GM18511 (cell line): ENCODE results near the gene KCNMA1.

ENCODE experiments used
- ATAC-seq: cut with Tn5 transposase; IDR thresholded peaks from one replicate; pipeline ENCODE4 v1.9.1; 2021; ENCODE audit warnings: mild to moderate bottlenecking, moderate library complexity; ENCODE audit not compliant: unreplicated experiment

Gene KCNMA1

GRCh38 chr10:77233466-77233865, 404.1 kb downstream of the KCNMA1 start:
- ATAC-seq: no peak

GRCh38 chr10:77231884-77232610, 405.6 kb downstream of the KCNMA1 start:
- no peak for ATAC-seq

GRCh38 chr10:77231375-77231774, 406.2 kb downstream of the KCNMA1 start:
- ATAC-seq: no peak

- no peak for ATAC-seq
Measured at GRCh38 chr10:77230194-77230593, 407.4 kb downstream of the KCNMA1 start.

GRCh38 chr10:77229704-77230103, 407.9 kb downstream of the KCNMA1 start:
- ATAC-seq: no peak

- no peak for ATAC-seq
Measured at GRCh38 chr10:77228559-77228958, 409.0 kb downstream of the KCNMA1 start.

- no peak for ATAC-seq
Measured at GRCh38 chr10:77226853-77227565, 410.6 kb downstream of the KCNMA1 start.

- ATAC-seq: no peak
Measured at GRCh38 chr10:77226452-77226851, 411.2 kb downstream of the KCNMA1 start.

GRCh38 chr10:77226020-77226419, 411.6 kb downstream of the KCNMA1 start:
- no peak for ATAC-seq

- no peak for ATAC-seq
Measured at GRCh38 chr10:77223526-77224460, 413.8 kb downstream of the KCNMA1 start.

- ATAC-seq: no peak
Measured at GRCh38 chr10:77220150-77220549, 417.5 kb downstream of the KCNMA1 start.

GRCh38 chr10:77219046-77219445, 418.6 kb downstream of the KCNMA1 start:
- no peak for ATAC-seq

- no peak for ATAC-seq
Measured at GRCh38 chr10:77214799-77215198, 422.8 kb downstream of the KCNMA1 start.

GRCh38 chr10:77212632-77213031, 425.0 kb downstream of the KCNMA1 start:
- ATAC-seq: no peak

- ATAC-seq: no peak
Measured at GRCh38 chr10:77210645-77211044, 427.0 kb downstream of the KCNMA1 start.

GRCh38 chr10:77208684-77209256, 428.8 kb downstream of the KCNMA1 start:
- no peak for ATAC-seq

- no peak for ATAC-seq
Measured at GRCh38 chr10:77207828-77208185, 429.8 kb downstream of the KCNMA1 start.

GRCh38 chr10:77207182-77207827, 430.3 kb downstream of the KCNMA1 start:
- no peak for ATAC-seq

GRCh38 chr10:77205135-77205534, 432.5 kb downstream of the KCNMA1 start:
- no peak for ATAC-seq

- ATAC-seq: no peak
Measured at GRCh38 chr10:77204171-77204570, 433.4 kb downstream of the KCNMA1 start.

- no peak for ATAC-seq
Measured at GRCh38 chr10:77202857-77203256, 434.8 kb downstream of the KCNMA1 start.
